Middle frontal gyrus (tissue), 1 donor: ENCODE results near the gene AK8.
A peak's percentile ranks its signal among the peaks of the same experiment; 100 is the strongest.

ENCODE experiments used
- DNase-seq: peaks from one replicate; pipeline ENCODE4 v3.0.0-alpha.2; 2015; ENCODE audit warnings: low spot score; ENCODE audit errors: extremely low spot score

Gene AK8

GRCh38 chr9:132877824-132878694 lies at the start of gene AK8:
Gene AK8 (minus strand): TSS chr9:132878284. CDS start chr9:132878255, 29 bp downstream.
- DNase-seq = peak; percentile 33

GRCh38 chr9:132927704-132928103 lies 49.6 kb upstream of the AK8 start:
- no peak for DNase-seq

GRCh38 chr9:132923346-132923902 lies 45.3 kb upstream of the AK8 start:
- no peak for DNase-seq

GRCh38 chr9:132919614-132920268 lies 41.7 kb upstream of the AK8 start:
- no peak for DNase-seq

GRCh38 chr9:132914924-132915323 lies 36.8 kb upstream of the AK8 start:
- DNase-seq = no peak

- DNase-seq = no peak
These were observed 34.0 kb upstream of the AK8 start for GRCh38 chr9:132912131-132912530.

- no peak for DNase-seq
These were observed 32.3 kb upstream of the AK8 start for GRCh38 chr9:132910376-132910775.

- no peak for DNase-seq
These were observed 31.2 kb upstream of the AK8 start for GRCh38 chr9:132909311-132909710.

GRCh38 chr9:132908635-132909034 lies 30.6 kb upstream of the AK8 start:
- no peak for DNase-seq

- no peak for DNase-seq
These were observed 27.6 kb upstream of the AK8 start for GRCh38 chr9:132905726-132906125.

- no peak for DNase-seq
These were observed 25.7 kb upstream of the AK8 start for GRCh38 chr9:132903574-132904492.

- peak; percentile 75 for DNase-seq
These were observed 24.1 kb upstream of the AK8 start for GRCh38 chr9:132901858-132902831.

- no peak for DNase-seq
These were observed 20.0 kb upstream of the AK8 start for GRCh38 chr9:132898051-132898450.

GRCh38 chr9:132896906-132897305 lies 18.8 kb upstream of the AK8 start:
- no peak for DNase-seq

GRCh38 chr9:132896264-132896663 lies 18.2 kb upstream of the AK8 start:
- no peak for DNase-seq

- DNase-seq = no peak
These were observed 17.1 kb upstream of the AK8 start for GRCh38 chr9:132894862-132895835.

- DNase-seq = no peak
These were observed 16.3 kb upstream of the AK8 start for GRCh38 chr9:132894346-132894745.

GRCh38 chr9:132892400-132892799 lies 14.3 kb upstream of the AK8 start:
- no peak for DNase-seq

GRCh38 chr9:132888151-132888550 lies 10.1 kb upstream of the AK8 start:
- no peak for DNase-seq
